H9 (cell line): ENCODE measurements around the gene TTC39C. TPM values are rescaled to one million over a fixed set of nuclear protein-coding genes. Genes with fewer than 3 reads are reported as not detected.

Experiments used
- DNase-seq: peaks from one replicate; pipeline ENCODE4 v3.0.0-alpha.2; 2017
- H2AFZ ChIP-seq: one replicate; pipeline ENCODE4 v1.6.1; 2013; ENCODE audit warnings: mild to moderate bottlenecking, low read length, control low read depth, moderate library complexity
- H2AK5ac ChIP-seq: 2 replicates; pipeline ENCODE4 v1.6.1; 2013; ENCODE audit warnings: low read length, control low read depth, mixed read lengths; ENCODE audit not compliant: insufficient read length
- H2BK120ac ChIP-seq: one replicate; pipeline ENCODE4 v1.6.1; 2013; ENCODE audit warnings: low read depth, mild to moderate bottlenecking, low read length, control low read depth, inconsistent platforms; ENCODE audit not compliant: poor library complexity, severe bottlenecking
- H2BK12ac ChIP-seq: 2 replicates; pipeline ENCODE4 v1.6.1; 2013; ENCODE audit warnings: low read length, control low read depth, mixed read lengths, low read depth; ENCODE audit not compliant: insufficient read length
- H2BK15ac ChIP-seq: 2 replicates; pipeline ENCODE4 v1.6.1; 2013; ENCODE audit warnings: low read depth, low read length, control low read depth
- H2BK20ac ChIP-seq: one replicate; pipeline ENCODE4 v1.6.1; 2013; ENCODE audit warnings: low read depth, mild to moderate bottlenecking, low read length, control low read depth, inconsistent platforms; ENCODE audit not compliant: poor library complexity, severe bottlenecking
- H2BK5ac ChIP-seq: 2 replicates; pipeline ENCODE4 v1.6.1; 2013; ENCODE audit warnings: low read length, control low read depth, mixed read lengths; ENCODE audit not compliant: insufficient read length
- H3K14ac ChIP-seq: 2 replicates; pipeline ENCODE4 v1.6.1; 2013; ENCODE audit warnings: low read length, control low read depth; ENCODE audit not compliant: insufficient read depth
- H3K18ac ChIP-seq: 2 replicates; pipeline ENCODE4 v1.6.1; 2013; ENCODE audit warnings: low read depth, mild to moderate bottlenecking, mixed read lengths, low read length, control low read depth; ENCODE audit not compliant: insufficient read length
- H3K23ac ChIP-seq: 2 replicates; pipeline ENCODE4 v1.6.1; 2013; ENCODE audit warnings: low read length, control low read depth, mixed read lengths, low read depth; ENCODE audit not compliant: insufficient read length
- H3K23me2 ChIP-seq: 2 replicates; pipeline ENCODE4 v1.6.1; 2013; ENCODE audit warnings: low read depth, mild to moderate bottlenecking, mixed read lengths, low read length, control low read depth; ENCODE audit not compliant: insufficient read length, poor library complexity, severe bottlenecking
- H3K27ac ChIP-seq: 2 replicates; pipeline ENCODE4 v1.5.1; 2013; ENCODE audit warnings: low read length, control low read depth, mixed read lengths, low read depth; ENCODE audit not compliant: insufficient read length
- H3K27me3 ChIP-seq: 2 replicates; pipeline ENCODE4 v1.6.1; 2013; ENCODE audit warnings: low read length, control low read depth, inconsistent platforms; ENCODE audit not compliant: insufficient read depth
- H3K4ac ChIP-seq: 2 replicates; pipeline ENCODE4 v1.6.1; 2013; ENCODE audit warnings: low read depth, mild to moderate bottlenecking, control low read depth, inconsistent platforms, low read length, moderate library complexity
- H3K4me1 ChIP-seq: 2 replicates; pipeline ENCODE4 v1.6.1; 2013; ENCODE audit warnings: low read length, control low read depth, inconsistent platforms; ENCODE audit not compliant: insufficient read depth
- H3K4me2 ChIP-seq: 2 replicates; pipeline ENCODE4 v1.6.1; 2013; ENCODE audit warnings: low read length, control low read depth, mixed read lengths; ENCODE audit not compliant: insufficient read length, insufficient read depth
- H3K56ac ChIP-seq: 2 replicates; pipeline ENCODE4 v1.6.1; 2013; ENCODE audit warnings: low read depth, mild to moderate bottlenecking, mixed read lengths, low read length, control low read depth; ENCODE audit not compliant: insufficient read length
- H3K79me1 ChIP-seq: 2 replicates; pipeline ENCODE4 v1.6.1; 2013; ENCODE audit warnings: low read depth, mild to moderate bottlenecking, moderate library complexity, low read length, control low read depth, inconsistent platforms; ENCODE audit not compliant: insufficient read depth, poor library complexity, severe bottlenecking
- H3K79me2 ChIP-seq: 2 replicates; pipeline ENCODE4 v1.6.1; 2013; ENCODE audit warnings: low read length, control low read depth, inconsistent platforms; ENCODE audit not compliant: insufficient read depth
- H3K9ac ChIP-seq: 2 replicates; pipeline ENCODE4 v1.6.1; 2013; ENCODE audit warnings: low read length, control low read depth, mixed read lengths; ENCODE audit not compliant: insufficient read length; ENCODE audit errors: extremely low read depth
- H3K9me3 ChIP-seq: one replicate; pipeline ENCODE4 v1.6.1; 2013; ENCODE audit warnings: low read depth, low read length, inconsistent platforms; ENCODE audit not compliant: control insufficient read depth
- H3T11ph ChIP-seq: one replicate; pipeline ENCODE4 v1.6.1; 2013; ENCODE audit warnings: mild to moderate bottlenecking, low read length, control low read depth, inconsistent platforms
- H4K20me1 ChIP-seq: one replicate; pipeline ENCODE4 v1.6.1; 2013; ENCODE audit not compliant: control insufficient read depth, insufficient read length, insufficient read depth
- H4K5ac ChIP-seq: 2 replicates; pipeline ENCODE4 v1.6.1; 2013; ENCODE audit warnings: low read depth, mild to moderate bottlenecking, mixed read lengths, low read length, control low read depth; ENCODE audit not compliant: insufficient read length
- H4K8ac ChIP-seq: replicated peaks from 2 replicates; pipeline ENCODE4 v1.6.1; 2013; ENCODE audit warnings: low read length, control low read depth, mixed read lengths, low read depth; ENCODE audit not compliant: insufficient read length
- H4K91ac ChIP-seq: 2 replicates; pipeline ENCODE4 v1.6.1; 2013; ENCODE audit warnings: low read depth, mild to moderate bottlenecking, moderate library complexity, mixed read lengths, low read length, control low read depth; ENCODE audit not compliant: insufficient read length
- H3K27ac Mint-ChIP-seq, 3 experiments: 2 replicates in 2 of 3; 3 replicates in 1 of 3; pipeline ENCODE4 v1.8.0; 2020 to 2021; ENCODE audit warnings: mixed read lengths in 3 of 3, mild to moderate bottlenecking in 1 of 3, moderate library complexity in 1 of 3
- H3K27me3 Mint-ChIP-seq: 2 replicates; pipeline ENCODE4 v1.8.0; 2021; ENCODE audit warnings: low read depth, mild to moderate bottlenecking, moderate library complexity, mixed read lengths
- H3K36me3 Mint-ChIP-seq, 3 experiments: 2 replicates in 2 of 3; 3 replicates in 1 of 3; pipeline ENCODE4 v1.8.0; 2020 to 2021; ENCODE audit warnings: low read depth in 3 of 3, mixed read lengths in 3 of 3; ENCODE audit not compliant: insufficient read depth in 1 of 3
- H3K4me1 Mint-ChIP-seq, 2 experiments: 2 replicates each; pipeline ENCODE4 v1.8.0; 2020; ENCODE audit warnings: mixed read lengths in 2 of 2
- H3K4me3 Mint-ChIP-seq, 2 experiments: 2 replicates in 1 of 2; 3 replicates in 1 of 2; pipeline ENCODE4 v1.8.0; 2020 to 2021; ENCODE audit warnings: mild to moderate bottlenecking in 2 of 2, mixed read lengths in 2 of 2, moderate library complexity in 1 of 2
- H3K9me3 Mint-ChIP-seq, 2 experiments: 2 replicates in 1 of 2; 3 replicates in 1 of 2; pipeline ENCODE4 v1.8.0; 2020; ENCODE audit warnings: mild to moderate bottlenecking in 2 of 2, mixed read lengths in 2 of 2, moderate library complexity in 1 of 2
- CTCF ChIP-seq: fragments of 200-600 bp; sonication (generic); conservative IDR thresholded peaks from 3 replicates; pipeline ENCODE4 v1.8.0; 2021; ENCODE audit warnings: antibody characterized with exemption, mild to moderate bottlenecking
- WGBS: extraction: QIAGEN DNeasy Blood & Tissue Kit; methylation state at CpG from one replicate; pipeline ENCODE4 v1.1.7; 2013; ENCODE audit warnings: missing lambda C conversion rate, low lambda C conversion rate, mixed read lengths; ENCODE audit not compliant: insufficient read length; ENCODE audit errors: extremely low coverage; 5-methylcytosine and 5-hydroxymethylcytosine counted together
- total RNA-seq: library from RNA; stranded (reverse); gene quantifications from 2 replicates; pipeline ENCODE4 v1.2.1, GENCODE V29; 2021

TTC39C gene
- total RNA-seq, 1 experiment from 2014 or later, result 18.0 TPM

GRCh38 chr18:24118750-24119577, 104.4 kb downstream of the TTC39C start:
- no peak overlapping the region for H3K56ac ChIP-seq
- H3K27me3 ChIP-seq, result no peaks in the 10 kb centered on the region
- no peak overlapping the region for H2BK20ac ChIP-seq
- H3K4ac ChIP-seq, result no peak overlapping the region
- H2BK12ac ChIP-seq, result no peak overlapping the region
- no peaks in the 10 kb centered on the region for H3K9me3 ChIP-seq
- no peaks in the 10 kb centered on the region for H3K27me3 Mint-ChIP-seq
- no peak overlapping the region for H2AFZ ChIP-seq
- TF ChIP-seq CTCF, result peak; percentile 95
- H2BK5ac ChIP-seq, result no peak overlapping the region
- H3K27ac ChIP-seq, result no peak overlapping the region
- no peak overlapping the region for H3K4me3 Mint-ChIP-seq
- peaks cover 0 to 3% of the 10 kb centered on the region in 2 experiments; a peak in 1 of 4 replicates for H3K4me1 Mint-ChIP-seq
- H4K91ac ChIP-seq, result no peak overlapping the region
- no peaks in the 10 kb centered on the region for H3K9me3 Mint-ChIP-seq
- H3K23me2 ChIP-seq, result no peaks in the 10 kb centered on the region
- no peak overlapping the region for H3K14ac ChIP-seq
- no peaks in the 10 kb centered on the region for H4K20me1 ChIP-seq
- 100% methylated on average over 1 of the region's 8 CpGs for WGBS
- no peaks in the 10 kb centered on the region for H3K4me1 ChIP-seq
- H3K27ac Mint-ChIP-seq, result no peak overlapping the region
- H4K8ac ChIP-seq, result no peak overlapping the region
- peaks cover 0 to 15% (median 6%) of the 10 kb centered on the region in 3 experiments; a peak in 5 of 7 replicates for H3K36me3 Mint-ChIP-seq
- no peak overlapping the region for H2AK5ac ChIP-seq
- no peak overlapping the region for H2BK15ac ChIP-seq
- H2BK120ac ChIP-seq, result no peak overlapping the region
- H3K9ac ChIP-seq, result no peak overlapping the region
- no peaks in the 10 kb centered on the region for H3K79me2 ChIP-seq
- H3K4me2 ChIP-seq, result no peak overlapping the region
- H3K79me1 ChIP-seq, result no peaks in the 10 kb centered on the region
- H4K5ac ChIP-seq, result no peak overlapping the region
- H3K18ac ChIP-seq, result no peak overlapping the region
- no peak overlapping the region for H3T11ph ChIP-seq
- DNase-seq, result peak; percentile 56
- H3K23ac ChIP-seq, result no peak overlapping the region
